Caco-2 (cell line): ENCODE measurements around the gene ACLY. TPM values are rescaled to one million over a fixed set of nuclear protein-coding genes. Genes with fewer than 3 reads are reported as not detected.

Experiments
- BruUV-seq: library from RNA; stranded (reverse); fragments of 400-500 nt; replicated peaks from 2 replicates; lab custom pipeline; 2021; lab: Mats Ljungman, UMichigan
- CTCF ChIA-PET: fragments of 300-600 bp; sonication (Branson Sonifier 250); formaldehyde crosslinking; loops from one replicate; lab custom pipeline; 2022; ENCODE audit warnings: antibody characterized with exemption; lab: Charles Lee
- POLR2A ChIA-PET: fragments of 300-600 bp; sonication (Branson Sonifier 250); formaldehyde crosslinking; loops from one replicate; lab custom pipeline; 2022; ENCODE audit warnings: antibody characterized with exemption; lab: Charles Lee
- DNase-seq, 2 experiments: peaks; one replicate each; pipeline versions ENCODE4 v3.0.0 to v3.0.0-alpha.2; 2020 to 2022
- H3K27me3 ChIP-seq: replicated peaks from 2 replicates; pipeline ENCODE4 v1.6.0; 2011; ENCODE audit warnings: low read length; ENCODE audit not compliant: control insufficient read depth, insufficient read depth
- H3K36me3 ChIP-seq: 2 replicates; pipeline ENCODE4 v1.5.1; 2011; ENCODE audit warnings: low read length; ENCODE audit not compliant: control insufficient read depth, insufficient read depth
- H3K4me1 ChIP-seq: fragments of 250-450 bp; sonication (Bioruptor Pico); 2 replicates; pipeline ENCODE4 v1.5.1; 2020; ENCODE audit warnings: mild to moderate bottlenecking
- H3K4me3 ChIP-seq: 2 replicates; pipeline ENCODE4 v1.5.1; 2011; ENCODE audit warnings: low read depth, mild to moderate bottlenecking, control low read depth, low read length
- H3K9me3 ChIP-seq: fragments of 250-450 bp; sonication (Bioruptor Pico); 2 replicates; pipeline ENCODE4 v1.5.1; 2020; ENCODE audit warnings: mild to moderate bottlenecking, moderate library complexity
- H3K27ac Mint-ChIP-seq: one replicate; pipeline ENCODE4 v1.8.0; 2022; ENCODE audit warnings: mixed read lengths; ENCODE audit not compliant: unreplicated experiment
- H3K27me3 Mint-ChIP-seq: one replicate; pipeline ENCODE4 v1.8.0; 2022; ENCODE audit warnings: mixed read lengths; ENCODE audit not compliant: insufficient read depth, unreplicated experiment
- H3K36me3 Mint-ChIP-seq: one replicate; pipeline ENCODE4 v1.8.0; 2022; ENCODE audit warnings: mild to moderate bottlenecking, mixed read lengths; ENCODE audit not compliant: insufficient read depth, unreplicated experiment
- H3K4me1 Mint-ChIP-seq: one replicate; pipeline ENCODE4 v1.8.0; 2022; ENCODE audit warnings: low read depth, mixed read lengths; ENCODE audit not compliant: unreplicated experiment
- H3K4me3 Mint-ChIP-seq: one replicate; pipeline ENCODE4 v1.8.0; 2022; ENCODE audit warnings: mild to moderate bottlenecking, moderate library complexity, mixed read lengths; ENCODE audit not compliant: unreplicated experiment
- H3K9me3 Mint-ChIP-seq: one replicate; pipeline ENCODE4 v1.8.0; 2022; ENCODE audit warnings: mixed read lengths; ENCODE audit not compliant: unreplicated experiment
- CTCF ChIP-seq, 2 experiments: fragments of 200-600 bp in 1 of 2; IDR thresholded peaks; 1 replicate in 1 of 2; 2 replicates in 1 of 2; pipeline versions ENCODE4 v1.5.1 to v1.8.0; 2011 to 2022; ENCODE audit warnings: antibody characterized with exemption in 1 of 2, control low read depth in 1 of 2, inconsistent platforms in 1 of 2, low read depth in 1 of 2, low read length in 1 of 2, mild to moderate bottlenecking in 1 of 2, moderate library complexity in 1 of 2; ENCODE audit not compliant: insufficient read depth in 1 of 2, severe bottlenecking in 1 of 2, unreplicated experiment in 1 of 2
- intact Hi-C: fragments of 100-400 bp; cut with micrococcal nuclease; formaldehyde crosslinking; loops from one replicate; pipeline ENCODE4 v1.10.0; 2022; ENCODE audit not compliant: unreplicated experiment
- total RNA-seq: library from RNA; stranded (reverse); gene quantifications from 2 replicates; pipeline ENCODE4 v1.2.3, GENCODE V29; 2022

Gene ACLY
- total RNA-seq, 1 experiment from 2014 or later, result 246 TPM

DNA sequence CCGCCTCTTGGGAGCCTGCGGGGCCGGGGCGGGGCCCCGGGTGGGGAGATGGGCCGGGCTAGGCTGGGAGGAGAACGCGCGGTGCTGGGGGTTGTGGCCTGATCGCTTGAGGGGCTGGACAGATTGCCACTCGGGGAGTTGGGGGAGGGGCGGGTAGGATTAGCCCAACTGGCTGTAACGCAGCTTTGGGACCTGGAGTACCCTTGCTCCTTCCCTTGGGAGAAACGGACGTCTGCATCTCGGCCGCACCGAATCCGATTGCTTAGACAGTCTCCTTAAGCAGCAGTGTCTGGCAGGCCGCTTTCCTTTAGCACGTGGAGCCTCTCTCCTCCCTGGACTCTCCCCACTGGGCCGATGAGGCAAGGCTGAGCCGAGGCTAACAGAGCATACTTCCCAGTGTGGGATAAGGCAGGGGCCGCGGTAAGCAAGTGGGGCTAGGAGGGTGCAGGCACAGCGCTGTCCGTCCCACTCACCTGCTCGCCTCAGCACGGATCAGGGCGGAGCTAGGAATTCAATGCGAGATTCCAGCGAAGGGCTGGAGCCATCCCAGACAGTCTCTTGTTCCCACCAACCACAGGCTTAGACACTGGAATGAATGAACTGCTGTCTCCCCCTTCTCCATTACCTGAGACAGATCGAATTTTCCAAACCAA lies 540 bp upstream of the ACLY start:
- Histone ChIP-seq H3K4me1 (peaks cover 39% of the 10 kb centered on the region), H3K9me3 (no peaks in the 10 kb centered on the region), H3K4me3 (peak overlapping the region; percentile 66), H3K27me3 (no peaks in the 10 kb centered on the region), H3K36me3 (no peaks in the 10 kb centered on the region)
- Mint-ChIP-seq H3K36me3 (peaks cover 44% of the 10 kb centered on the region), H3K9me3 (no peaks in the 10 kb centered on the region), H3K27ac (peak overlapping the region; percentile 79), H3K4me3 (peak overlapping the region; percentile 94), H3K4me1 (peaks cover 27% of the 10 kb centered on the region), H3K27me3 (no peaks in the 10 kb centered on the region)
- ChIA-PET POLR2A (interaction anchor here (0.7 to 2.8 kb wide), 7 partner anchors 11 to 133 kb away, joined by 3 to 31 read pairs (median 4); partner anchors contain the start of genes JUP, KLHL10 and ODAD4), CTCF (interaction anchor here (0.7 to 3.6 kb wide), 3 partner anchors 11 to 40 kb away, joined by 3 to 28 read pairs (median 7); partner anchors contain the start of gene ODAD4)
- TSS peak; percentile 92 for BruUV-seq
- TF ChIP-seq CTCF (IDR thresholded peaks at IDR 0.05; ENCODE audit: insufficient read depth in 1 of 2, low read depth in 1 of 2, low read length in 1 of 2, severe bottlenecking in 1 of 2, unreplicated experiment in 1 of 2), result no peak
- peak; percentile 82 to 85 for DNase-seq
- intact Hi-C loops, result loop anchor here (1.0 to 2.0 kb wide), 3 partner anchors 11 to 100 kb away; partner anchors contain the start of genes CNP and ODAD4

GRCh38 chr17:41917679-41918313 lies 955 bp downstream of the ACLY start:
- no TSS peak for BruUV-seq
- no peaks in the 10 kb centered on the region for H3K9me3 Mint-ChIP-seq
- Histone ChIP-seq H3K27me3 (no peaks in the 10 kb centered on the region), H3K4me1 (peaks cover 48% of the 10 kb centered on the region), H3K4me3 (peak overlapping the region; percentile 66), H3K36me3 (no peaks in the 10 kb centered on the region), H3K9me3 (no peaks in the 10 kb centered on the region)
- TF ChIP-seq CTCF (IDR thresholded peaks at IDR 0.05; ENCODE audit: insufficient read depth in 1 of 2, low read depth in 1 of 2, low read length in 1 of 2, severe bottlenecking in 1 of 2, unreplicated experiment in 1 of 2), result no peak
- H3K27ac Mint-ChIP-seq, result peak overlapping the region; percentile 79
- peaks cover 59% of the 10 kb centered on the region for H3K36me3 Mint-ChIP-seq
- no peak for DNase-seq
- intact Hi-C loops, result loop anchor here (2.0 kb wide), 2 partner anchors 49 to 101 kb away; partner anchors contain the start of gene CNP
- H3K4me1 Mint-ChIP-seq, result peaks cover 35% of the 10 kb centered on the region
- H3K27me3 Mint-ChIP-seq, result no peaks in the 10 kb centered on the region
- POLR2A ChIA-PET, result interaction anchor here (0.8 to 2.8 kb wide), 6 partner anchors 9 to 691 kb away, joined by 3 to 31 read pairs (median 4); partner anchors contain the start of genes JUP, KLHL11, ODAD4 and RETREG3
- CTCF ChIA-PET, result interaction anchor here (0.6 to 3.6 kb wide), 8 partner anchors 10 to 132 kb away, joined by 3 to 28 read pairs (median 6); partner anchors contain the start of genes JUP and ODAD4
- peak overlapping the region; percentile 94 for H3K4me3 Mint-ChIP-seq

GRCh38 chr17:41917192-41917591 lies 1.6 kb downstream of the ACLY start:
- no peak for TF ChIP-seq CTCF (IDR thresholded peaks at IDR 0.05; ENCODE audit: insufficient read depth in 1 of 2, low read depth in 1 of 2, low read length in 1 of 2, severe bottlenecking in 1 of 2, unreplicated experiment in 1 of 2)
- Mint-ChIP-seq H3K9me3 (no peaks in the 10 kb centered on the region), H3K4me3 (peak overlapping the region; percentile 94), H3K27me3 (no peaks in the 10 kb centered on the region), H3K36me3 (peaks cover 65% of the 10 kb centered on the region), H3K27ac (peak overlapping the region; percentile 79), H3K4me1 (peaks cover 35% of the 10 kb centered on the region)
- ChIA-PET CTCF (interaction anchor here (0.7 to 1.9 kb wide), 4 partner anchors 9 to 131 kb away, joined by 3 to 16 read pairs (median 6); partner anchors contain the start of genes JUP and ODAD4), POLR2A (interaction anchor here (1.0 kb wide), 1 partner anchor 9 kb away, joined by 3 read pairs; no protein-coding TSS in a partner anchor)
- no peaks in the 10 kb centered on the region for H3K27me3 ChIP-seq
- peaks cover 48% of the 10 kb centered on the region for H3K4me1 ChIP-seq
- intact Hi-C loops, result no loop called here
- H3K4me3 ChIP-seq, result peak overlapping the region; percentile 66
- no peak for DNase-seq
- peaks cover 4% of the 10 kb centered on the region for H3K36me3 ChIP-seq
- H3K9me3 ChIP-seq, result no peaks in the 10 kb centered on the region
- BruUV-seq, result no TSS peak
